Retinal pigment epithelial cell (primary cell): ENCODE measurements around the gene PIPOX.
A peak's percentile ranks its signal among the peaks of the same experiment; 100 is the strongest.

Experiments used
- DNase-seq: peaks from one replicate; pipeline ENCODE4 v3.0.0-alpha.2; 2010; ENCODE audit warnings: low read depth
- H3K4me3 ChIP-seq: 2 replicates; pipeline ENCODE4 v1.5.1; 2011; ENCODE audit warnings: mild to moderate bottlenecking, low read length, control low read depth, moderate library complexity
- TF ChIP-seq, protein P1 (sequence below): conservative IDR thresholded peaks from 2 replicates; pipeline ENCODE4 v1.5.1; 2011; ENCODE audit warnings: low read depth, low read length, control low read depth, inconsistent platforms

PIPOX gene

DNA sequence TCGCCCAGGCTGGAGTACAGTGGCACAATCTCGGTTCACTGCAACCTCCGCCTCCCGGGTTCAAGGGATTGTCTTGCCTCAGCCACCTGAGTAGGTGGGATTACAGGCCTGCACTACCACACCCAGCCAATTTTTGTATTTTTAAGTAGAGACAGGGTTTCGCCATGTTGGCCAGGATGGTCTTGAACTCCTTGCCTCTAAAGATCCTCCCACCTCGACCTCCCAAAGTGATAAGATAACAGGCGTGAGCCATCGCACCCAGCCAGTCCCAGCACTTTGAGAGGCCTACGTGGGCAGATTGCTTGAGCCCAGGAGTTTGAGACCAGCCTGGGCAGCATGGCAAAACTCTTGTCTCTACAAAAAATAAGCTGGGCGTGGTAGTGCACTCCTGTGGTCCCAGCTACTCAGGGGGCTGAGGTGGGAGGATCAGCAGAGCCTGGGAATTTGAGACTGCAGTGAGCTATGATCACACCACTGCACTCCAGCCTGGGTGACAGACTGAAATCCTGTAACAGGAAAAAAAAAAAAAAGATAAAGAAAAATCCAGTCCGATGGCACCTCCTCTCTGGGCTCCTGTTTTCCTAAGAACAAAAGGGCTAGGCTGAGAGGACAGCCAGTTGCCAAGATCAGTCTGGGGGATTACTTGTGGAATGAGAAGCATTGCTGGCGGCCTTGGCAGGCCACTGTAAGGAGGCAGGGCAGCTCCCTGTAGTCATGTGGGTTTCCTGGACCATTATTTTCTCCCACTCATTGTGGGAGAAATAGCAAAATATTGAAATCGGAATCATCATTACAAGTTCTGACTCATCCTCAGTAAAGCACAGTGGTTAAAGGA, 3.0 kb upstream of the PIPOX start:
- H3K4me3 ChIP-seq: no peak overlapping the region
- TF ChIP-seq, protein P1, sequence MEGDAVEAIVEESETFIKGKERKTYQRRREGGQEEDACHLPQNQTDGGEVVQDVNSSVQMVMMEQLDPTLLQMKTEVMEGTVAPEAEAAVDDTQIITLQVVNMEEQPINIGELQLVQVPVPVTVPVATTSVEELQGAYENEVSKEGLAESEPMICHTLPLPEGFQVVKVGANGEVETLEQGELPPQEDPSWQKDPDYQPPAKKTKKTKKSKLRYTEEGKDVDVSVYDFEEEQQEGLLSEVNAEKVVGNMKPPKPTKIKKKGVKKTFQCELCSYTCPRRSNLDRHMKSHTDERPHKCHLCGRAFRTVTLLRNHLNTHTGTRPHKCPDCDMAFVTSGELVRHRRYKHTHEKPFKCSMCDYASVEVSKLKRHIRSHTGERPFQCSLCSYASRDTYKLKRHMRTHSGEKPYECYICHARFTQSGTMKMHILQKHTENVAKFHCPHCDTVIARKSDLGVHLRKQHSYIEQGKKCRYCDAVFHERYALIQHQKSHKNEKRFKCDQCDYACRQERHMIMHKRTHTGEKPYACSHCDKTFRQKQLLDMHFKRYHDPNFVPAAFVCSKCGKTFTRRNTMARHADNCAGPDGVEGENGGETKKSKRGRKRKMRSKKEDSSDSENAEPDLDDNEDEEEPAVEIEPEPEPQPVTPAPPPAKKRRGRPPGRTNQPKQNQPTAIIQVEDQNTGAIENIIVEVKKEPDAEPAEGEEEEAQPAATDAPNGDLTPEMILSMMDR: no peak
- peak; percentile 83 for DNase-seq

DNA sequence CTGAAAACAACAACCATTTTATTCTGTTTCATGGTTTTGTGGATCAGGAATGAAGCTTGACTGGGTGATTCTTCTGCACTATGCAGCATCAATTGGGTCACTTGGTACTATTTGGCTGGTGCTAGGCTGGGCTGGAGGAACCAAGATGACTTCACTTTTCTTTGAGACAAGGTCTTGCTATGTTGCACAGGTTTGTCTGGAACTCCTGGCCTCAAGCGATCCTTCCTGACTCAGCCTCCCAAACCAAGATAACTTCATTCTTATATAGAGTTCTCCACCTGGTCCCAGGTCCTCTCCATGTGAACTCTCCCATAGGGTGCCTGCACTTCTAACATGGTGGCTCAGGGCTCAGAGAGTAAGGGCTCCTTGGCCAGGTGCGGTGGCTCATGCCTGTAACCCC, 1.9 kb upstream of the PIPOX start:
- H3K4me3 ChIP-seq: no peak overlapping the region
- TF ChIP-seq, protein P1: no peak
- DNase-seq: no peak

DNA sequence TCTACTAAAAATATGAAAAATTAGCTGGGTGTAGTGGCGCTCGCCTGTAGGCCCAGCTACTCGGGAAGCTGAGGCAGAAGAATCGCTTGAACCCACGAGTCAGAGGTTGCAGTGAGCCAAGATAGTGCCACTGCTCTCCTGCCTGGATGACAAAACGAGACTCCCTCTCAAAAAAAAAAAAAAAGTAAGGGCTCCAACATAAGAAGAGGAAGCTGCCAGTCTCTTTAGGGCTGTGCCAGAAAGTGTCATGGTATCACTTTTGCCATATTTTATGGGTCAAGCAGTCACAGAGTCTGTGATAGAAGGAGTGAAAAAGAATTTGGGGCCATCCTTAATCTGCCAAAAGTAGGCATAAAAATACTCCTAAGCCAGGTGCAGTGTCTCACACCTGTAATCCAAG, 1.4 kb upstream of the PIPOX start:
- DNase-seq: no peak
- no peak overlapping the region for H3K4me3 ChIP-seq
- TF ChIP-seq, protein P1: no peak

DNA sequence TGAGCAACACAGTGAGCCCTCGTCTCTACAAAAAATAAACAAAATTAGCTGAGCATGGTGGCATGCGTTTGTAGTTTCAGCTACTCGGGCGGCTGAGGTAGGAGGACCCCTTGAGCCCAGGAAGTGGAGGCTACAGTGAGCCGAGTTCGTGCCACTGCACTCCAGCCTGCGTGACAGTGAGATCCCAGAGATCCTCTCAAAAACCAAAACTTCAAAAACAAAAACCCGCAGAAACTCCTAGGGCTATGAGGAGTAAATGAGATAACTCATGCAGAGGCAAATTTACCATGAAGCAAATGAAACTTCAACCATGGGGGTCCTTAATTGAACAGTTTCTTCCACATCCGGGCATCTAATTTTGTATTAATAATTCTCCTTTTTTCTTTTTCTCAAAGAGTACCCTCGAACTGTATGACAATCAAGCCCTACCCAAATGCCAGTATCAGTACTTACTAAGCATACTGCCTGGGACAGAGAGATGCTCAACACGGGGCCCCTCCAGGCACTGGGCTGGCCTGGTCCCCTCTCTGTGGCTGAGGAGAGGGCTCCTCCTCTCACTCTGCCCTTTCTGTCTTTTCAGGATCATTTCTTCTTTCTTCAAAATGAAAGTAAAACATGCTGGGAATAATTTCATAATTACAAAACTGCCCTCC, 789 bp upstream of the PIPOX start:
- H3K4me3 ChIP-seq: peak overlapping the region; percentile 7
- DNase-seq: no peak
- TF ChIP-seq, protein P1: no peak

DNA sequence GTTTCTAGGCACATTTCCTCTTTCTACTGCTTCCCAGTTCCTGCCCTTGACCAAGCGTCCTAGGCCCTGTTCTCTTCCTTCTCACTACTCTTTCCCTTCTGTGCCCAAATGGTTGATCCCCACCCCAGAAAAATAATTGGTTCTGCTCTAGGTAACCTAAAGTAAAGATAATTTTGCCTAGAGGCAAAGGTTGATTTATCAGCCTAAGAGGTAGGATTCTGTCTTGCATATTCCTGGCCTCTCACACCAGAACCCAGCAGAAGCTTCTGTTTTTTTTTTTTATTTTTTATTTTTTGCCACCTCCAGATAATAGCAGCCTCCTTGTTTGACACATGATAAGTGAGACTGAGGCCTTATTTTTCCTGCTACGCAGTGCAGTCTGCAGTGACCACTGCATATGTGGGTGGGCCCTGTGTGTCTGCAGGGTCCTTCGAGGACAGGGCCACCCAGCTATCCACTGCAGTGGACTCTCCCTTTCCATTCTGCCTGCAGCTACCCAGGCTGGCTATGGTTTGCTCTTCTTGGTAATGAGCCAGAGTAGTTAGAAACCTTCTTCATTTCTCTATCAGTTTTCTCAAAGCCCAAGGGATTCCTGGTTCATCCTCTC, 701 bp downstream of the PIPOX start:
- DNase-seq: no peak
- H3K4me3 ChIP-seq: no peak overlapping the region
- TF ChIP-seq, protein P1: no peak

DNA sequence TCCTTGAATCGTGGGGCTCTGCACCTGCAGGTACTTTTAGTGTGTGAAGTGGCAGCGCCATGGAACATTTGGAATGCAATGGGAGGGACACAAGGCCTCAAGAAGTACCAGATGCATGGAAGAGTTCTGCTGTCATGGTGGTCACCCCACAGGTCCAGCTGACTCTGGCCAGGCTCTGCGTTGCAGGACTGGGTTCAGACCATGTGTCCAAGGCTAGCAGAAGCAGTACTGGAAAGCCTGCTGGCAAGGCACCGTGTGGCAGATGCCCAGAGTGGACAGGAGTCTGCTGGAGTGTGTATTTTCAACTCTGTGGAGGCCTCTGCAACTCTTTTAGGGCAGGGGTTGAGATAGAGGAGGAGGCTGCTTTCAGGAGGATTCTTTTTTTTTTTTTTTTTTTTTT, 2.1 kb downstream of the PIPOX start:
- H3K4me3 ChIP-seq: no peak overlapping the region
- TF ChIP-seq, protein P1: no peak
- no peak for DNase-seq
